SK-N-MC (cell line): ENCODE results near the gene RAB7A.

Experiments used
- EZH2 ChIP-seq: fragments of 200-600 bp; sonication (generic); IDR thresholded peaks from one replicate; pipeline ENCODE4 v1.6.1; 2017; ENCODE audit warnings: antibody characterized with exemption
- FOXP2 ChIP-seq: optimal IDR thresholded peaks from 2 replicates; pipeline ENCODE3; 2011; ENCODE audit warnings: mild to moderate bottlenecking, moderate library complexity; ENCODE audit not compliant: insufficient read depth; ENCODE audit errors: extremely low read length, control extremely low read depth
- POLR2AphosphoS5 ChIP-seq: IDR thresholded peaks from 2 replicates; pipeline ENCODE4 v1.6.1; 2012; ENCODE audit warnings: mild to moderate bottlenecking, low read depth, low read length, borderline replicate concordance

DNA sequence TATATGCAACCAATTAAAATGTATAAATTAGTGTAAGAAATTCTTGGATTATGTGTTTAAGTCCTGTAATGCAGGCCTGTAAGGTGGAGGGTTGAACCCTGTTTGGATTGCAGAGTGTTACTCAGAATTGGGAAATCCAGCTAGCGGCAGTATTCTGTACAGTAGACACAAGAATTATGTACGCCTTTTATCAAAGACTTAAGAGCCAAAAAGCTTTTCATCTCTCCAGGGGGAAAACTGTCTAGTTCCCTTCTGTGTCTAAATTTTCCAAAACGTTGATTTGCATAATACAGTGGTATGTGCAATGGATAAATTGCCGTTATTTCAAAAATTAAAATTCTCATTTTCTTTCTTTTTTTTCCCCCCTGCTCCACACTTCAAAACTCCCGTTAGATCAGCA lies 88.1 kb downstream of the RAB7A start:
- TF ChIP-seq POLR2AphosphoS5, result no peak
- no peak for TF ChIP-seq EZH2
- TF ChIP-seq FOXP2, result no peak
